ENCODE results near the gene KLHL6. TPM values are rescaled to one million over a fixed set of nuclear protein-coding genes. Genes with fewer than 3 reads are reported as not detected.
A peak's percentile ranks its signal among the peaks of the same experiment; 100 is the strongest.

KLHL6 gene
- total RNA-seq, 2 experiments from 2014 or later, result 40.4 to 41.2 TPM

DNA sequence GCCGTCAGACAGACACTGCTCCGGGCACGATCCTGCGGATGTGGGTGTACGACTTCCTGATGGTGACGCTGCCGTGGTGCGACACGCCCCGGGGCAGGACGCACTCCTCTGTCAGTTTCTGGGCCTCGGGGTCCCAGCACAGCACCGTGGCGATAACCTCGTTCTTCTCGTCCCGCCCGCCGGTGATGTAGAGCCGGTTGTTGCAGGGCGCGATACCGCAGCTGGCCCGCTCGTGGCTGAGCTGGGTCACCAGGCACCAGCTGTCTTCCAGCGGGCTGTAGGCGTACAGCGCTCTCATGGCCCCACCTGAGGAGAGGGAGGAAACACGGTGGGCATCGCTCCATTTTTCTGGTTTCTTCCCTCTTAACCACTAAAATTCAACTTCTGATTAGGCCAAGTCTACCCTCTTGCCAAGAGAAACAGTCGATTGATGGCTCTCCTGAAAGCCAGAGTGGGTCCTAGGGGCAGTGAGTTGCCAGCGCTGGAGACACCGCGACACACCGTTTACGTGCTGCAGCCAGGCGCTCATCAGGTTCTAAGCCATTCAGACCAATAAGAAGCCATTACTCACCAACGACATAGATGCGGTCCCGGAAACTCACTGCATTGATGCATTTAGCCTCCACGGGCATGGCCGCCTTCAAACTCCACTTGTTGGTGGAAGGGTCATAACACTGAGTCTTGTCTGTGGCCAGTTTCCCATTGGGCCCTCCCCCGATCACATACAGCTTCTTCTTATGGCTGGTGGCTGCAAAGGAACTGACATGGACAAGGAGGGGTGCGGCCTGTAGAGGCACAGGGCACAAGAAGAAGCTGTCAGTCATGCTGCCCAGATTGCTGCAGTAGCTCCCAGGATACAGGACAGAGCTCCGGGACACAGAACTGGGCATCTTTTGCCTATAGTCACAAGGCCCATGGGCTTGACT is 63.3 kb downstream of the KLHL6 start:
- Mint-ChIP-seq H3K36me3 (ENCODE audit: low read depth) (peaks cover 52% of the 10 kb centered on the region), H3K4me3 (no peak overlapping the region), H3K9me3 (no peaks in the 10 kb centered on the region), H3K4me1 (peaks cover 21% of the 10 kb centered on the region), H3K27ac (no peak overlapping the region), H3K27me3 (no peaks in the 10 kb centered on the region)
- DNase-seq, result no peak
- POLR2A ChIA-PET, result no interaction called here
- CTCF ChIA-PET, result interaction anchor here (0.7 to 1.3 kb wide), 2 partner anchors 10 kb away, joined by 3 read pairs; no protein-coding TSS in a partner anchor

DNA sequence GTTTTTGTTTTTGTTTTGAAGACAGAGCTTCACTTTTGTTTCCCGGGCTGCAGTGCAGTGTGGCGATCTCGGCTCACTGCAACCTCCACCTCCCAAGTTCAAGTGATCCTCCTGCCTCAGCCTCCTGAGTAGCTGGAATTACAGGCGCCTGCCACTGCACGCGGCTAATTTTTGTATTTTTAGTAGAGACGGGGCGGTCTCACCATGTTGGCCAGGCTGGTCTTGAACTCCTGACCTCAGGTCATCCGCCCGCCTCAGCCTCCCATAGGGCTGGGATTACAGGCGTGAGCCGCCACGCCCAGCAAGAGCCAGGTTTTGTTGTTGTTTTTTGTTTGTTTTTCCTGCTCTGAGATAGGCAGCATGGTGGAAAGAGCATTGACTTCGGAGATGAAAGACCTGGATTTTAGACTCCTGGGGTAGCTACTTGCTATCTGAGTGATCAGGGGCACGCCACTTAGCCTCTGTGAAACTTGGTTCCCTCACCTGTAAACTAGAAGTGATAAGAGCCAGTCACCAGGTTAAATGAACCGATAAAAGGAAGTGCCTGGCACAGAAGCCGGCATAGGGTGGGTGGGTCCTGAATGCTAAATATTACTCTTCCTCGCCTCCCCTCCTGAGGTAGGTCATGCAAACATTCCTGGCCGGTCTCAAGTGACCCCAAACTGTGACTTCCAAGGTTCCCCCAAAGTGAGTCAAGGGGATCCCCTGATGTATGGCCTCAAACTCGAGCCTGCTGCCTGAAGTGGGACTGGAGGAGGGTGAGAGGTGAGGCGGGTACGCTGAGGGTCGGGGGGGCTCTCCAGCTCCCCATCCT is 64.2 kb downstream of the KLHL6 start:
- H3K27ac Mint-ChIP-seq, result peak overlapping the region; percentile 60
- ChIA-PET CTCF (interaction anchor here (1.3 kb wide), 1 partner anchor 9 kb away, joined by 3 read pairs; no protein-coding TSS in a partner anchor), POLR2A (no interaction called here)
- H3K36me3 Mint-ChIP-seq (ENCODE audit: low read depth), result peaks cover 46% of the 10 kb centered on the region
- no peaks in the 10 kb centered on the region for H3K9me3 Mint-ChIP-seq
- peaks cover 21% of the 10 kb centered on the region for H3K4me1 Mint-ChIP-seq
- DNase-seq, result no peak
- no peak overlapping the region for H3K4me3 Mint-ChIP-seq
- no peaks in the 10 kb centered on the region for H3K27me3 Mint-ChIP-seq

DNA sequence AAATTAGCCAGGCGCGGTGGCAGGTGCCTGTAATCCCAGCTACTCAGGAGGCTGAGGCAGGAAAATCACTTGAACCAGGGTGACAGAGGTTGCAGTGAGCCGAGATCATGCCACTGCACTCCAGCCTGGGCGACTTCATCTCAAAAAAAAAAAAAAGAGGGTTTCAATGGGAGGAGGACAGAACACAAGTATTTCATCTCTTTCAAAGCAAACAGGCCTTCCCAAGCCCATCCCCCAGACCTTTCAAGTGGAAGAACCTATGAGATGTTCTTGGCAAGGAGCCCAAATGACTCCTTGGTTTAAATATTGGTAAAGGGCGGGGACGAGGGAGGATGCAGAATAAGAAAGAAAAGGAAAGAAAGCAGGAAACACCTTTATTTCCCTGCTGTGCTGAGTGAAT is 64.9 kb downstream of the KLHL6 start:
- Mint-ChIP-seq H3K9me3 (no peaks in the 10 kb centered on the region), H3K27me3 (no peaks in the 10 kb centered on the region), H3K27ac (peak overlapping the region; percentile 60), H3K4me3 (no peak overlapping the region), H3K36me3 (ENCODE audit: low read depth) (peaks cover 46% of the 10 kb centered on the region), H3K4me1 (peaks cover 21% of the 10 kb centered on the region)
- DNase-seq, result peak; percentile 45
- CTCF ChIA-PET, result interaction anchor here (0.6 to 1.3 kb wide), 3 partner anchors 8 to 443 kb away, joined by 3 read pairs; no protein-coding TSS in a partner anchor
- POLR2A ChIA-PET, result no interaction called here

DNA sequence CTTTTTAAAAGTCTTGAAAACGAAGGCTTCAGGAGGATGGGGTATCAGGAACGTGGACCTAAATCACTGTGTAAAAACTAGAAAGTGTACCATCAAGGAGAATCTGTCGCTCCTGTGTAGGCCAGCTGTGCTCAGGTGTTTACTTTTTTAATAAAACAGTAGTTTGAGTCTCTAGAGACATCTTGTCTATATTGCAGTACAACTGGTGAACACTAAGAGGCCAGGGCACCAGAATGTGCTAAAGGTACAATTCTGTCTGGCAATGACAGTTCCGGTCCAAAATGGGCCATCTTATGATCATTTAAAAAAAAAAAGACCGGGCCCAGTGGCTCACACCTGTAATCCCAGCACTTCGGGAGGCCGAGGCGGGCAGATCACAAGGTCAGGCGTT is 65.3 kb downstream of the KLHL6 start:
- ChIA-PET CTCF (interaction anchor here (0.6 to 1.7 kb wide), 4 partner anchors 9 to 444 kb away, joined by 3 to 5 read pairs (median 4); no protein-coding TSS in a partner anchor), POLR2A (no interaction called here)
- H3K9me3 Mint-ChIP-seq, result no peaks in the 10 kb centered on the region
- no peaks in the 10 kb centered on the region for H3K27me3 Mint-ChIP-seq
- H3K36me3 Mint-ChIP-seq (ENCODE audit: low read depth), result peaks cover 44% of the 10 kb centered on the region
- peaks cover 21% of the 10 kb centered on the region for H3K4me1 Mint-ChIP-seq
- H3K27ac Mint-ChIP-seq, result no peak overlapping the region
- DNase-seq, result no peak
- H3K4me3 Mint-ChIP-seq, result no peak overlapping the region

DNA sequence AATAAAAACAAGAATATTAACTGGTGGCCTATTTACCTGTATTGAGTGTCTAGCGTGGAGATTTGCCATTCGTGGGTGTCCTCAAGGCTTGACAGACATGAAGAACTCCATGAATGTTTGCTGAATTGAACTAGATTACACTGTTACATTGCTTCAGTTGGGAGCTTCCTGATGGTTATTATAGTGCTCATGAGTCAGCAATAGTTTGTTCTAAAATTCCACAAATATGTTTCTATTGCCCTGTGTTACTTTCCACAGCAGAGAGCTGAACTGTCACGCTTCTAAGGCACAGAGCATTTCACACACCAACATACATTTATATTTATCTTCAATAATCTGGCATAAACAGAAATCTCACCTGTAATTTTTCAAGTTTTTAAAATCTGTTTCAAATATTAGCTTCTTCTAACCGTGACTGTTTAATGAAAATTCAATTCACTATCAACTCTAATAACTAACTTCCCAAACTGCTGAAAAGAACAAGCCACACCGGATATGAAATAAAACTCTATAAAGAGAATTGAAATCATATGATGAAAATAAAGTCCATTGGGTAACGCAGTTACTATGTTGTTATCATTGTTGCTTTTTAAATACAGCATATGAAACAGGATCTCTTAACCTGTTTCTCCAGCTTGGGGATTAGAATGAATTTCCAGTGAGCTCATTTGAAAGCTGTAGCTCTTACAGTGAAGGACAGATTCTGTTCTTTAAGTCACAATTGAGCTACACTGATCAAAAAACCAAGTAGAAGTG is 65.9 kb downstream of the KLHL6 start:
- no peak overlapping the region for H3K27ac Mint-ChIP-seq
- H3K9me3 Mint-ChIP-seq, result no peaks in the 10 kb centered on the region
- ChIA-PET POLR2A (no interaction called here), CTCF (interaction anchor here (0.6 to 1.7 kb wide), 3 partner anchors 10 to 277 kb away, joined by 3 to 5 read pairs (median 4); no protein-coding TSS in a partner anchor)
- no peaks in the 10 kb centered on the region for H3K27me3 Mint-ChIP-seq
- no peak for DNase-seq
- peaks cover 44% of the 10 kb centered on the region for H3K36me3 Mint-ChIP-seq (ENCODE audit: low read depth)
- no peak overlapping the region for H3K4me3 Mint-ChIP-seq
- peaks cover 21% of the 10 kb centered on the region for H3K4me1 Mint-ChIP-seq

DNA sequence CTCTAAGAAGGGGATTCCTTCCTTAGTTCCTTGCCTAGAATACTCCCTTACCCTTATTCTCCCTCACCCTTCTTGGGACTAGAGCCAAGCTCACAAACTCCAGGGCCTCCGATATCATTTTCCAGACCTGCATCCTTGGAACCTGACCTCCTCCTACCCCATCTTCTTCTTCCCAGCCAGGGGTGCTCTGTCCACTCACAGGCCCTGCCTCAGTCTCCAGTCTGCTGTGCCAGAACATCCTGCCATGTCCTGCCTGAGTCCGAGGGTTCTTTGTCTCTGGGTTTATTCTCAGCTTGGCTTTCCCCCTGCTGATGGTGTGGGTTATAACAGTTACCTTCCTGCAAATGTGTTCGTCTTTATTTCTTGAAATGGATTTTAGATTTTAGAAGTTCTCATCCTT is 67.2 kb downstream of the KLHL6 start:
- Mint-ChIP-seq H3K27ac (no peak overlapping the region), H3K4me3 (no peak overlapping the region), H3K27me3 (no peaks in the 10 kb centered on the region), H3K4me1 (peaks cover 18% of the 10 kb centered on the region), H3K36me3 (ENCODE audit: low read depth) (peaks cover 34% of the 10 kb centered on the region), H3K9me3 (no peaks in the 10 kb centered on the region)
- DNase-seq, result no peak
- POLR2A ChIA-PET, result no interaction called here
- CTCF ChIA-PET, result interaction anchor here (1.1 to 1.7 kb wide), 3 partner anchors 9 to 20 kb away, joined by 3 to 5 read pairs (median 4); no protein-coding TSS in a partner anchor

DNA sequence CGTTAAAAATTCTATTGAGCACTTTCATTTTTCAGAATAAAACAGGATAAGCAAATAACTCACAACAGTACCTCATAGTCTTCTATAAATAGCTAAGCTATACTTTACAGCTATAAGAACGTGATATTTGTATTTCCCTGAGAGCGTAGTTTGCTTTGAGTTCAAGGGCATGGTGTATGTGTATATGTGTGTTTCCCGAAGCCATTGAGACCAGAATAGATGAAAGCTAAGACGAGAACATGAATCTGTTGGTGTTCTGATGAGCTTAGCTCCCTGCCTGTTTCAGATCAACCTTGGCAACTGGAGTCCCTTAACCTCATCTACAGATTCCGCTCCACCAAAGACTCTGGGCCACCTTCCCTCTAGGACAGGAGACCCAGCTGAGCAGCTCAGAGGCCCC is 67.6 kb downstream of the KLHL6 start:
- Mint-ChIP-seq H3K9me3 (no peaks in the 10 kb centered on the region), H3K27ac (peak overlapping the region; percentile 36), H3K27me3 (no peaks in the 10 kb centered on the region), H3K36me3 (ENCODE audit: low read depth) (peaks cover 30% of the 10 kb centered on the region), H3K4me1 (peaks cover 18% of the 10 kb centered on the region), H3K4me3 (no peak overlapping the region)
- ChIA-PET POLR2A (no interaction called here), CTCF (interaction anchor here (1.1 kb wide), 2 partner anchors 9 to 20 kb away, joined by 3 to 4 read pairs; no protein-coding TSS in a partner anchor)
- DNase-seq, result no peak

DNA sequence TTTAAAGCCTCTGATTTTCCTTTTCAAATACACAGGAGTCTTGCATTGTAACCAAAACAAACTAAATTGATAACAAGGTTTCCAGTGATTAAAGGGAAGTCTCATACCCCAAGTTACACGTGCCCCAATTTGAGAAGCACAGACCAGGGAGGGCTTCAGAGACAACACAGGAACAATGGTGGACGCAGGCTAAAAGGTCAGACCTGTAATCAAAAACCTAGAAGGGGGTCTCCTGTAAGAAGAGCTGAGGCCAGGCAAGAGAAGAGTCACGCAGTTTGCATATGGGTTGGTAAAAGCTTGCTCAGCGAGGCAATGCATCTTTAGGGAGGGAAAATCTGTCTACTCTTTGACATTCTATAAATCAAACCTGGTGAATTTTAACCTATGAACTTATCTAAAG is 68.5 kb downstream of the KLHL6 start:
- H3K4me3 Mint-ChIP-seq, result no peak overlapping the region
- H3K27me3 Mint-ChIP-seq, result no peaks in the 10 kb centered on the region
- H3K4me1 Mint-ChIP-seq, result peaks cover 14% of the 10 kb centered on the region
- POLR2A ChIA-PET, result no interaction called here
- H3K27ac Mint-ChIP-seq, result no peak overlapping the region
- peaks cover 21% of the 10 kb centered on the region for H3K36me3 Mint-ChIP-seq (ENCODE audit: low read depth)
- DNase-seq, result no peak
- CTCF ChIA-PET, result interaction anchor here (0.6 to 1.3 kb wide), 2 partner anchors 15 to 283 kb away, joined by 3 read pairs; no protein-coding TSS in a partner anchor
- H3K9me3 Mint-ChIP-seq, result no peaks in the 10 kb centered on the region

DNA sequence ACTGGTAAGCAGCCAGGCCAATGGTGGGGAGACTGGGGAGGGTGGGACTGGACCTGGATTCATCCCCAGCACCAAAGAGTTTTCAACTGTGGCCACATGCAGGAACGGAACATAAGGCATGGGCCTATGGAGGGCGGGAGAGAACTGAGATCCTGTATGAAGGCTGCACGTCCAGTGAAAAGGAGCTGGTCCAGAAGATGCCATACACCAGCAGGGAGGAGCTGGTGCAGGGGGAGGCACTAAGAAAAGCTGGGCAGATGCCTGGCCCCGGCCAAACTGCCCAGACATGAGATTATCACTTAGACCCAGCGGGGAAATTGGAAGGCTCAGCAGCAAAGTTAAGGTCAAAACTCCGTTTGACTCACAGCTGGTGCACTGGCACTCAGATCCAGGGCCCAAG is 69.0 kb downstream of the KLHL6 start:
- Mint-ChIP-seq H3K4me3 (no peak overlapping the region), H3K9me3 (no peaks in the 10 kb centered on the region), H3K27me3 (no peaks in the 10 kb centered on the region), H3K4me1 (peaks cover 9% of the 10 kb centered on the region), H3K27ac (peak overlapping the region; percentile 33), H3K36me3 (ENCODE audit: low read depth) (peaks cover 16% of the 10 kb centered on the region)
- CTCF ChIA-PET, result interaction anchor here (0.9 to 1.3 kb wide), 2 partner anchors 15 to 103 kb away, joined by 3 read pairs; no protein-coding TSS in a partner anchor
- DNase-seq, result no peak
- POLR2A ChIA-PET, result no interaction called here

DNA sequence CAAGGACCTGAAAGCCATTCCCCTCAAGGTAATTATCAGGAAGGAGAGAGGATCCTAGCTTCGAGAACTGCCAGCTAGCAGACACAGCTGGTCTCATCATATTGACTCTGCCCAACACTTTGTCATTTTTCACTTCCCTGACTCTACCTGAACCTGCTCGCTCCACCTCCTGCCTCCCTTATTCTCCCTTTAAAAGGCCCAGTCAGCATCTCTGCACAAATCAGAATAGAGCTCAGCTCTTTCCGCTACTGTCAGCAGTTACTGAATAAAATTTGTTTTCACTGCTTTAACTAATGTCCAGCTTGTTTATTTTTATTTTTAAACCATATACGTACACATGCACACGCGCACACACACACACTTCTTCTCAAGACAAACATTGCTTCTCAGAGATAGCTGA is 69.9 kb downstream of the KLHL6 start:
- no peak for DNase-seq
- no peak overlapping the region for H3K4me3 Mint-ChIP-seq
- peaks cover 4% of the 10 kb centered on the region for H3K4me1 Mint-ChIP-seq
- CTCF ChIA-PET, result interaction anchor here (0.9 to 1.0 kb wide), 2 partner anchors 103 to 282 kb away, joined by 3 read pairs; no protein-coding TSS in a partner anchor
- peaks cover 7% of the 10 kb centered on the region for H3K36me3 Mint-ChIP-seq (ENCODE audit: low read depth)
- H3K27ac Mint-ChIP-seq, result no peak overlapping the region
- no peaks in the 10 kb centered on the region for H3K27me3 Mint-ChIP-seq
- POLR2A ChIA-PET, result no interaction called here
- no peaks in the 10 kb centered on the region for H3K9me3 Mint-ChIP-seq

DNA sequence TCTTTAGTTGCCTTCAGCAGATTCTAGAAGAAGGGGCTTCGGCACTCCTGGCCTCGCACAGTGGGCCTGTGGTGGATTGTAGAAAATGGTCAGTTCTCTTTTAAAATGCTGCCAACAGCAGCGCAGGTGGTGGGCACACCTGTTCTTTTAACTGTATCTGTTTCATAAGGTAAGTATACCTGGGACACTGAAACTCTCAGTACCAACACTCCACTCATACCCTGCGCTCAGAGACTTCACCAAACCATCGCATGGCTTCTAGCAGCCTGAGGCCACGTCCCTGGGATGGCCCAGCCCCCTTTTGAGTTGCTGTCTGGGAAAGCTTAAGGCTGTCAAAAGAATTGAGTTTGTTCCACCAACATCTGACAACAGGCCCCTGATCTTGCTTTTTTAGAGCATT is 70.4 kb downstream of the KLHL6 start:
- ChIA-PET POLR2A (no interaction called here), CTCF (interaction anchor here (1.0 kb wide), 1 partner anchor 282 kb away, joined by 3 read pairs; no protein-coding TSS in a partner anchor)
- DNase-seq, result no peak
- H3K4me1 Mint-ChIP-seq, result peaks cover 8% of the 10 kb centered on the region
- H3K36me3 Mint-ChIP-seq (ENCODE audit: low read depth), result peaks cover 6% of the 10 kb centered on the region
- no peak overlapping the region for H3K4me3 Mint-ChIP-seq
- no peaks in the 10 kb centered on the region for H3K9me3 Mint-ChIP-seq
- no peak overlapping the region for H3K27ac Mint-ChIP-seq
- H3K27me3 Mint-ChIP-seq, result no peaks in the 10 kb centered on the region

DNA sequence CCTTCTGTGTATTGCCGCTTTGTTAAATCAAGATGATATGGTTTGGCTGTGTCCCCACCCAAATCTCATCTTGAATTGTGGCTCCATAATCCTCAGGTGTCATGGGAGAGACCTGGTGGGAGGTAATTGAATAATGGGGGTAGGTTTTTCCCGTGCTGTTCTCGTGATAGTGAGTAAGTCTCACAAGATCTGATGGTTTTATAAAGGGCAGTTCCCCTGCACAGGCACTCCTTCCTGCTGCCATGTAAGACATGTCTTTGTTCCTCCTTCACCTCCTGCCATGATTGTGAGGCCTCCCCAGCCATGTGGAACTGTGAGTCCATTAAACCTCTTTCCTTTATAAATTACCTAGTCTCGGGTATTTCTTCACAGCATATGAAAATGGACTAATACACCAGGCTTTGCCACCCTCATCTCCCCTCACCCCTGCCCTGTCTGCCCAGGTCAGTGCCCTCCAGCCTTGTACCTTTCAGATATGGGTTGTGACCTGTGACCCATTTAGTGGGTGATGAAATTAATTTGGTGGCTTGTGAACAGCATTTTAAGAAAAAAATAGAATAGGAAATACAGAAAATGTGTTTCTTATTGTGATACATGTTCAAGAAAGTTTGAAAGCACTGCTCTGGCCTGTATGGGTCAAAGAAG is 71.0 kb downstream of the KLHL6 start:
- no peaks in the 10 kb centered on the region for H3K27me3 Mint-ChIP-seq
- no peak overlapping the region for H3K4me3 Mint-ChIP-seq
- H3K36me3 Mint-ChIP-seq (ENCODE audit: low read depth), result peaks cover 5% of the 10 kb centered on the region
- CTCF ChIA-PET, result no interaction called here
- DNase-seq, result no peak
- POLR2A ChIA-PET, result no interaction called here
- H3K27ac Mint-ChIP-seq, result no peak overlapping the region
- peaks cover 9% of the 10 kb centered on the region for H3K4me1 Mint-ChIP-seq
- no peaks in the 10 kb centered on the region for H3K9me3 Mint-ChIP-seq

All from activated CD4-positive, alpha-beta T cell treated with anti-CD3 and anti-CD28 coated beads, Interleukin-2, amount 10 ng/mL, durations not matched to agents 7 days and 5 days (primary cell).